ENCODE results near the gene PTPRE.

Gene PTPRE

GRCh38 chr10:128115356-128115755 lies 208.5 kb downstream of the PTPRE start:
- Mint-ChIP-seq H3K9me3 (no peaks in the 10 kb centered on the region), H3K27ac (no peak overlapping the region), H3K4me1 (peaks cover 3% of the 10 kb centered on the region), H3K4me3 (no peak overlapping the region), H3K27me3 (no peaks in the 10 kb centered on the region)
- DNase-seq (no peak), ATAC-seq (no peak)

GRCh38 chr10:128116187-128116586 lies 209.3 kb downstream of the PTPRE start:
- DNase-seq = no peak
- Mint-ChIP-seq H3K27ac (no peak overlapping the region), H3K4me1 (peaks cover 10% of the 10 kb centered on the region), H3K27me3 (no peaks in the 10 kb centered on the region), H3K4me3 (no peak overlapping the region), H3K9me3 (no peaks in the 10 kb centered on the region)
- no peak for ATAC-seq

- peaks cover 1% of the 10 kb centered on the region for H3K27me3 Mint-ChIP-seq
- no peak overlapping the region for H3K4me3 Mint-ChIP-seq
- ATAC-seq (no peak), DNase-seq (no peak)
- peaks cover 10% of the 10 kb centered on the region for H3K4me1 Mint-ChIP-seq
- no peak overlapping the region for H3K27ac Mint-ChIP-seq
- no peaks in the 10 kb centered on the region for H3K9me3 Mint-ChIP-seq
These were observed 210.1 kb downstream of the PTPRE start for GRCh38 chr10:128116851-128117615.

GRCh38 chr10:128121750-128122412 lies 215.0 kb downstream of the PTPRE start:
- Mint-ChIP-seq H3K27me3 (peaks cover 25% of the 10 kb centered on the region), H3K4me3 (no peak overlapping the region), H3K9me3 (no peaks in the 10 kb centered on the region), H3K27ac (no peak overlapping the region), H3K4me1 (peaks cover 38% of the 10 kb centered on the region)
- DNase-seq (no peak), ATAC-seq (no peak)

- Mint-ChIP-seq H3K4me1 (peaks cover 45% of the 10 kb centered on the region), H3K27me3 (peaks cover 25% of the 10 kb centered on the region), H3K9me3 (no peaks in the 10 kb centered on the region), H3K27ac (no peak overlapping the region), H3K4me3 (peak overlapping the region in 1 of 2 donors; percentile 95)
- no peak for ATAC-seq
- no peak for DNase-seq
These were observed 216.0 kb downstream of the PTPRE start for GRCh38 chr10:128122931-128123330.

GRCh38 chr10:128123846-128124245 lies 216.9 kb downstream of the PTPRE start:
- ATAC-seq (no peak), DNase-seq (no peak)
- Mint-ChIP-seq H3K27ac (no peak overlapping the region), H3K27me3 (peaks cover 25% of the 10 kb centered on the region), H3K4me1 (peaks cover 45% of the 10 kb centered on the region), H3K4me3 (peak overlapping the region; percentile 95 to 96), H3K9me3 (no peaks in the 10 kb centered on the region)

GRCh38 chr10:128124813-128125403 lies 218.0 kb downstream of the PTPRE start:
- Mint-ChIP-seq H3K27me3 (peaks cover 25% of the 10 kb centered on the region), H3K27ac (peak overlapping the region; percentile 97 to 99), H3K4me3 (peak overlapping the region; percentile 95 to 96), H3K9me3 (no peaks in the 10 kb centered on the region), H3K4me1 (peaks cover 45% of the 10 kb centered on the region)
- no peak for DNase-seq
- no peak for ATAC-seq

GRCh38 chr10:128125416-128125943 lies 218.6 kb downstream of the PTPRE start:
- Mint-ChIP-seq H3K27ac (peak overlapping the region; percentile 97 to 99), H3K9me3 (no peaks in the 10 kb centered on the region), H3K4me1 (peaks cover 41% of the 10 kb centered on the region), H3K27me3 (peaks cover 25% of the 10 kb centered on the region), H3K4me3 (peak overlapping the region; percentile 95 to 96)
- DNase-seq (peak in 1 of 2 donors; percentile 8), ATAC-seq (no peak)

GRCh38 chr10:128125944-128126764 lies 219.3 kb downstream of the PTPRE start, which contains the start of gene MKI67:
Gene MKI67 (minus strand): TSS chr10:128126423. CDS start chr10:128125667, 756 bp downstream.
- peaks cover 35% of the 10 kb centered on the region for H3K4me1 Mint-ChIP-seq
- H3K27ac Mint-ChIP-seq = peak within 1 kb of the TSS; percentile 97 to 99
- H3K4me3 Mint-ChIP-seq = peak within 1 kb of the TSS; percentile 95 to 96
- no peaks in the 10 kb centered on the region for H3K9me3 Mint-ChIP-seq
- DNase-seq (peak; percentile 88 to 93), ATAC-seq (peak; percentile 91)
- peaks cover 25% of the 10 kb centered on the region for H3K27me3 Mint-ChIP-seq

GRCh38 chr10:128128582-128128981 lies 221.7 kb downstream of the PTPRE start:
- H3K9me3 Mint-ChIP-seq = no peaks in the 10 kb centered on the region
- H3K27me3 Mint-ChIP-seq = peaks cover 30% of the 10 kb centered on the region
- peaks cover 32% of the 10 kb centered on the region for H3K4me1 Mint-ChIP-seq
- no peak overlapping the region for H3K4me3 Mint-ChIP-seq
- no peak for ATAC-seq
- DNase-seq = no peak
- H3K27ac Mint-ChIP-seq = no peak overlapping the region

- DNase-seq (no peak), ATAC-seq (no peak)
- no peak overlapping the region for H3K27ac Mint-ChIP-seq
- no peaks in the 10 kb centered on the region for H3K9me3 Mint-ChIP-seq
- peaks cover 22% of the 10 kb centered on the region for H3K27me3 Mint-ChIP-seq
- H3K4me1 Mint-ChIP-seq = peaks cover 17% of the 10 kb centered on the region
- H3K4me3 Mint-ChIP-seq = no peak overlapping the region
These were observed 223.1 kb downstream of the PTPRE start for GRCh38 chr10:128130051-128130450.

Data from stimulated activated naive CD8-positive, alpha-beta T cell treated with anti-CD3 and anti-CD28 coated beads, Interleukin-15, amount 100 ng/mL, for 72 hours (primary cell).